ENCODE results near the gene KLHL4. TPM values are rescaled to one million over a fixed set of nuclear protein-coding genes. Genes with fewer than 3 reads are reported as not detected.

KLHL4 gene
- total RNA-seq, 2 donors from 2014 or later: 16.7 to 42.6 TPM

DNA sequence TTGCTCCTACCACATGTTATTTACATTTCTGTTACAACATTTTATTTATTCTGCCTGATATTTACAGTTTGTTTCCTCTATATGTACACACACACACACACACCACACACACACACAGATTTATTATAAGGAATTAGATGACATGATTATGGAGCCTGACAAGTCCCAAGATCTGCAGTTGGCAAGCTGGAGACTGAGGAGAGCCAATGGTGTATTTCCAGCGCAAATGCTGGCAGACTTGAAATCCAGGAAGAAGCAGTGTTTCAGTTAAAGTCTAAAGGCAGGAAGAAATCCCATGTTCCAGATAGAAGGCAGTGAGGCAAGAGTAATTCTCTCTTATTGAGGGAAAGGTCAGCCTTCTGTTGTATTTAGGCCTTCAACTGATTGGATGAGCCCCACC, 1.8 kb upstream of the KLHL4 start:
- no peaks in the 10 kb centered on the region for H3K9me3 ChIP-seq (ENCODE audit: control insufficient read depth, low read length)
- no peak for DNase-seq
- no peak overlapping the region for H3K4me3 ChIP-seq (ENCODE audit: low read length)
- no peaks in the 10 kb centered on the region for H3K27me3 Mint-ChIP-seq (ENCODE audit: insufficient read depth)
- no peaks in the 10 kb centered on the region for H3K27me3 ChIP-seq (ENCODE audit: control insufficient read depth, insufficient read depth, low read length, poor library complexity, severe bottlenecking)
- H3K36me3 ChIP-seq (ENCODE audit: control insufficient read depth, insufficient read depth, low read length): no peaks in the 10 kb centered on the region
- H3K9ac ChIP-seq (ENCODE audit: extremely low read depth, low read length, poor library complexity, severe bottlenecking): no peak overlapping the region
- TF ChIP-seq, protein P1, sequence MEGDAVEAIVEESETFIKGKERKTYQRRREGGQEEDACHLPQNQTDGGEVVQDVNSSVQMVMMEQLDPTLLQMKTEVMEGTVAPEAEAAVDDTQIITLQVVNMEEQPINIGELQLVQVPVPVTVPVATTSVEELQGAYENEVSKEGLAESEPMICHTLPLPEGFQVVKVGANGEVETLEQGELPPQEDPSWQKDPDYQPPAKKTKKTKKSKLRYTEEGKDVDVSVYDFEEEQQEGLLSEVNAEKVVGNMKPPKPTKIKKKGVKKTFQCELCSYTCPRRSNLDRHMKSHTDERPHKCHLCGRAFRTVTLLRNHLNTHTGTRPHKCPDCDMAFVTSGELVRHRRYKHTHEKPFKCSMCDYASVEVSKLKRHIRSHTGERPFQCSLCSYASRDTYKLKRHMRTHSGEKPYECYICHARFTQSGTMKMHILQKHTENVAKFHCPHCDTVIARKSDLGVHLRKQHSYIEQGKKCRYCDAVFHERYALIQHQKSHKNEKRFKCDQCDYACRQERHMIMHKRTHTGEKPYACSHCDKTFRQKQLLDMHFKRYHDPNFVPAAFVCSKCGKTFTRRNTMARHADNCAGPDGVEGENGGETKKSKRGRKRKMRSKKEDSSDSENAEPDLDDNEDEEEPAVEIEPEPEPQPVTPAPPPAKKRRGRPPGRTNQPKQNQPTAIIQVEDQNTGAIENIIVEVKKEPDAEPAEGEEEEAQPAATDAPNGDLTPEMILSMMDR (conservative IDR thresholded peaks at IDR 0.05): no peak
- no peak overlapping the region for H3K4me3 Mint-ChIP-seq
- no peaks in the 10 kb centered on the region for H3K36me3 Mint-ChIP-seq (ENCODE audit: low read depth)
- 100% methylated on average over 1 of the region's 1 CpG; no CpG with 5 or more reads in 1 of the 2 experiments for WGBS, 2 experiments (ENCODE audit: insufficient coverage in 1 of 2, insufficient read length in 1 of 2)
- peaks cover 15% of the 10 kb centered on the region for H3K4me1 Mint-ChIP-seq
- no peak overlapping the region for H3K27ac ChIP-seq (ENCODE audit: low read depth, low read length)
- H3K4me1 ChIP-seq (ENCODE audit: control insufficient read depth, insufficient read depth, low read length): no peaks in the 10 kb centered on the region
- peaks cover 4% of the 10 kb centered on the region for H3K9me3 Mint-ChIP-seq
- H3K27ac Mint-ChIP-seq: no peak overlapping the region

DNA sequence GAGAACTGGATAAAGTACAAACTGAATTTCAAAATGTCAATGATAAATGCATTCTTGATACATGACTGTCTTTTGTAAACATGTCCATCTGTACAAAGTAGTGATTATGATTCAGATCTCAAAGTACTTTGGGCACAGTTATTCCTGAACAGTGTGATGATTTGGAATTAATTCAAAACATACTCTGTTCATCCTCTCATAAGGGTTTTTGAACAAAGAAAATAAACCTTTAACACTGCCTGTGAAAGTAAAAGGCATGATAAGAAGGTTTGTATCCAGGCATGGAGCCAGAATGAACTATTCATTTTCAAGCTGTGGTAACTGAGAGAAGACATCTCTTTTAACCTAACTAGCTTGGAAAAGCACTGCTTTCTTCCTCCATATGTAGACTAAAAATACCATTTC, 883 bp upstream of the KLHL4 start:
- DNase-seq: no peak
- Mint-ChIP-seq H3K9me3 (peaks cover 4% of the 10 kb centered on the region), H3K4me3 (peak overlapping the region; percentile 80), H3K27me3 (ENCODE audit: insufficient read depth) (no peaks in the 10 kb centered on the region), H3K27ac (no peak overlapping the region), H3K36me3 (ENCODE audit: low read depth) (no peaks in the 10 kb centered on the region), H3K4me1 (peaks cover 15% of the 10 kb centered on the region)
- no peaks in the 10 kb centered on the region for H3K4me1 ChIP-seq (ENCODE audit: control insufficient read depth, insufficient read depth, low read length)
- no peaks in the 10 kb centered on the region for H3K27me3 ChIP-seq (ENCODE audit: control insufficient read depth, insufficient read depth, low read length, poor library complexity, severe bottlenecking)
- H3K9ac ChIP-seq (ENCODE audit: extremely low read depth, low read length, poor library complexity, severe bottlenecking): no peak overlapping the region
- peak overlapping the region; percentile 94 for H3K4me3 ChIP-seq (ENCODE audit: low read length)
- no peaks in the 10 kb centered on the region for H3K36me3 ChIP-seq (ENCODE audit: control insufficient read depth, insufficient read depth, low read length)
- TF ChIP-seq, protein P1 (conservative IDR thresholded peaks at IDR 0.05): no peak
- H3K9me3 ChIP-seq (ENCODE audit: control insufficient read depth, low read length): no peaks in the 10 kb centered on the region
- no peak overlapping the region for H3K27ac ChIP-seq (ENCODE audit: low read depth, low read length)

DNA sequence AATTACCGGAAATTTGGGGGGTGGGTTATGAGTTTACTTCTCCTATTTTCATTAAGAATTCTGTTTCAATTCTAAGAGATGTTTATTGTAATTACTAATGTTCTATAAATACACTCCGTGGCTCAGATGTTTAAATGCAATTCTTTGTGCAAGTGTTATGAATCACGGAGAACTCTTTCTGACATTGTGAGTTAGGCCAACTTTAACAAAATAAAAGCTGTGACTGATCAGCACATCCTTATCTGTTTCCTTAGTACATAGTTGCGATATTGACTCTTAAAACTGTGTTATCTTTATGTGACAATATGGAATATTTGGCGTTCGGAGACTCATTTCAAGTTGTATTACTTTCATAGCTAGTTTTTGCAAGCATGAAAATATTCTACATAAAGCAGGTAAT, 902 bp downstream of the KLHL4 start:
- H3K4me3 ChIP-seq (ENCODE audit: low read length): peak overlapping the region; percentile 94
- H3K9ac ChIP-seq (ENCODE audit: extremely low read depth, low read length, poor library complexity, severe bottlenecking): peak overlapping the region; percentile 70
- Mint-ChIP-seq H3K4me1 (peaks cover 15% of the 10 kb centered on the region), H3K4me3 (peak overlapping the region; percentile 80), H3K27ac (peak overlapping the region; percentile 96), H3K9me3 (peaks cover 4% of the 10 kb centered on the region), H3K36me3 (ENCODE audit: low read depth) (no peaks in the 10 kb centered on the region), H3K27me3 (ENCODE audit: insufficient read depth) (no peaks in the 10 kb centered on the region)
- TF ChIP-seq, protein P1 (conservative IDR thresholded peaks at IDR 0.05): no peak
- 0% methylated on average over 4 of the region's 6 CpGs; no CpG with 5 or more reads in 1 of the 2 experiments for WGBS, 2 experiments (ENCODE audit: insufficient coverage in 1 of 2, insufficient read length in 1 of 2)
- no peaks in the 10 kb centered on the region for H3K4me1 ChIP-seq (ENCODE audit: control insufficient read depth, insufficient read depth, low read length)
- H3K27me3 ChIP-seq (ENCODE audit: control insufficient read depth, insufficient read depth, low read length, poor library complexity, severe bottlenecking): no peaks in the 10 kb centered on the region
- DNase-seq: no peak
- no peaks in the 10 kb centered on the region for H3K9me3 ChIP-seq (ENCODE audit: control insufficient read depth, low read length)
- H3K36me3 ChIP-seq (ENCODE audit: control insufficient read depth, insufficient read depth, low read length): no peaks in the 10 kb centered on the region
- peak overlapping the region; percentile 88 for H3K27ac ChIP-seq (ENCODE audit: low read depth, low read length)

All from endodermal cell (in vitro differentiated cells).